Activated CD8-positive, alpha-beta memory T cell treated with anti-CD3 and anti-CD28 coated beads for 36 hours (primary cell): ENCODE data around the gene FLII. TPM values are rescaled to one million over a fixed set of nuclear protein-coding genes. Genes with fewer than 3 reads are reported as not detected.

Experiments used
- CTCF ChIA-PET: fragments of 350-600 bp; sonication (Branson Sonifier 250); formaldehyde crosslinking; loops from one replicate; lab custom pipeline; 2021; ENCODE audit warnings: antibody characterized with exemption; lab: Charles Lee
- POLR2A ChIA-PET: fragments of 350-600 bp; sonication (Branson Sonifier 250); formaldehyde crosslinking; loops from one replicate; lab custom pipeline; 2021; ENCODE audit warnings: antibody characterized with exemption; lab: Charles Lee
- total RNA-seq, 2 experiments: library from RNA; stranded (reverse); gene quantifications; one replicate each; pipeline ENCODE4 v1.2.3, GENCODE V29; 2021

FLII gene
- total RNA-seq, 2 experiments from 2014 or later: 264 to 279 TPM

- POLR2A ChIA-PET: no interaction called here
- CTCF ChIA-PET: interaction anchor here (0.9 kb wide), 1 partner anchor 20 kb away, joined by 3 read pairs; no protein-coding TSS in a partner anchor
These were observed 29.3 kb downstream of the FLII start for GRCh38 chr17:18229254-18229653.

DNA sequence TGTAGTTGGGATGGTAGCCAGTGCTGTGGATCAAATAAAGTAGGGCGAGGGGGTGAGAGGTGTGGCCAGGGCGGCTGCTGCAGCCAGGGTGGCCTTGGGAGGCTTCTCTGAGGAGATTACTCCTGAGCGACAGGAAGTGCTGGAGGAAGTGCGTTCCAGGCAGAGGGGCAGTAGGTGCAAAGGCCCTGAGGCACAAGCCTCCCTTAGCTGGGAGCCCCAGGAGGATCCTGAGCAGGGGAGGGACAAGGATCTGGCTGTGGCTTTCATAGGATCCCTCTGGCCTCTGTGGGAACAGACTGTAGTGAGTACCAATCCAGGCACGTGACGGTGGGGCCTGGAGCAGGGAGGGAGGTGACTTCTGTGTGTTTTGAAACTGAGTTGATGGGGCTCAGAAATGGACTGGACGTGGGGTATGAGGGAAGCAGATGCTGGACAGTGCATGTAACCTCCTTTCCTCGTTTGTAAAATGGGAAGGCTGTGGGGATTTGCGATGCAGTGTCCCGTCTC, 30.3 kb downstream of the FLII start:
- CTCF ChIA-PET: no interaction called here
- POLR2A ChIA-PET: no interaction called here

DNA sequence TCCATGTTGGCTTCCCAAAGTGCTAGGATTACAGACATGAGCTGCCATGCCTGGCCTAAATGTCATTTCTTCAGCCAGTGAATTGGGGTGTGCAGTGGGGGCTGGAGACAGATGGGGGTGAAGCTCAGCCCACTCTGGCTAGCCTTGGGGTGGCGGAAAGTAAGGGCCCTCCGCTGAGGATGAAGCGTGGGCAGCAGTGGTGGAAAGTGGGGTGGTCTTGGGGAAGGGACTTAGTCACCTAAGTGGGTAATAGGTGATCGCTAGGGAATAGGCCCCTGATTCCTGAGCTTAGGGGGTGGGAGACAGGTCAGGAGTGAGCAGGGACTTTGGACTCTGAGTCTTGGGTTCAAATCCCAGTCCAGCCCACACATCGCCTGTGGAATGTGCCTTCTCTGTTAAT, 30.9 kb downstream of the FLII start:
- POLR2A ChIA-PET: no interaction called here
- CTCF ChIA-PET: interaction anchor here (0.6 kb wide), 1 partner anchor 16 kb away, joined by 3 read pairs; no protein-coding TSS in a partner anchor

DNA sequence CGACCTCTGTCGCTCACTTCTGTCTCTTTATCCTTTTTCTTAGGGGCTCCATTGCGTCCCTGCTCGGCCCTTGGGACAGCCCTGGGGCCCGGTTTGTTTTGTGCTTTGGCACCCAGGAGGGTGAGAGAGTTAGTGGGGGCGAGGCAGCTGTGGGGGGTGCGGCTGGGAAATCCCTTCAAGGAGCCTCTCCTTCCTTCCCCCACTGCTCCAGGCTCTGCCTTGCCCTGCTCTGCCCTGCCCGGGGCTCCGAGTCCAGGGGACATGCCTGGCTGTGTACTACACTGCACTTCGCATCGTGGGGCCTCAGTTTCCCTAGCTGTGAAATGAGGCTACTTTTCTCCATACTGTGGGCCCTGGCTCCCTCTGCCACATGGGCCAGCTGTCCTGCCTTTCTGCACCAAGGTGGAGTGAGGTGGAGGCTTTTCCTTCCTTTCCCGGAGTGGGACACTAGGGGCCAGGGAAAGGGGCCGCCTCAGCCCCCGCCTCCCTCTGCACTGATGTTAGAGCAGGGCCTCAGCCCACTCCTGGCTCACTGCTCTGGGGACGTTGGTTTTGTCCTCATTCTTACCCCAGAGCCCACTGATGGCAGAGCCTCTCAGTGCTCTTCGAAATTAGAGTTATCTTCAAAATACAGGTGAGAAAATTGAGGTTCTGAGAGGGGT, 32.1 kb downstream of the FLII start:
- POLR2A ChIA-PET: interaction anchor here (0.9 kb wide), 1 partner anchor 9 kb away, joined by 3 read pairs; no protein-coding TSS in a partner anchor
- CTCF ChIA-PET: no interaction called here

DNA sequence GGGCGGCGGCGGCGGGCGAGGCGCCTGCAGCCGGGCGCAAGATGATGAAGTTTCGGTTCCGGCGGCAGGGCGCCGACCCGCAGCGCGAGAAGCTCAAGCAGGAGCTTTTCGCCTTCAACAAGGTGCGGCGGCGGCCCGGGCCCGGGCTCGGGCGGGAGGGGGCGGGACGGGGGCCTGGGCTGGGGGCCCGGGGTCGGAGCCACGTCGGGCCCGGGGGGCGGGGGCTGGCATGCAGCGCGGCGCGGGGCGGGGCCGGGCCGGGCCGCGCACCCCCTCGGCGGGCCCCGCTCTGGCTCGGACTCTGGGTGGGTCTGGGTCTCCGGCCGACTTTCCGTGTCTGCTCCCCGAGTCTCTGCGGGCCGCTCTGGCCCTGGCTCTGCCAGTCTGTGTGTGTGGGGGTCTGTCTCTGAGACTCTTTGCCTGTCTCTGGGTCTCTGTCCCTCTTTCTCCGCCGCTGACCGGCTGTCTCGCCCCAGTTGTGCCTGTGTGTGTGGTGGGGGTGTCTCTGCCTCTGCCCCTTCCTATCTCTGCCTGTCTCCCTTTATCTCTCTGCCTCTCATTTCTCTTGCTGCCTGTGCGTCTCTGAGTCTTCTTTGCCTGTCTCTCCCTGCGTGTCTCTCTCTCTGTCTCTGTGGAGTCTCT, 32.8 kb downstream of the FLII start:
- CTCF ChIA-PET: no interaction called here
- POLR2A ChIA-PET: interaction anchor here (0.6 to 0.9 kb wide), 3 partner anchors 10 to 135 kb away, joined by 3 to 7 read pairs (median 4); no protein-coding TSS in a partner anchor

GRCh38 chr17:18225121-18225641, 33.4 kb downstream of the FLII start, which contains the start of gene LLGL1:
TSS of gene LLGL1 (plus strand) at chr17:18225635. CDS start at chr17:18225683, 48 bp downstream.
- ChIA-PET CTCF (interaction anchor here (1.5 kb wide), 1 partner anchor 23 kb away, joined by 4 read pairs; no protein-coding TSS in a partner anchor), POLR2A (interaction anchor here (0.6 kb wide), 2 partner anchors 11 to 135 kb away, joined by 4 to 7 read pairs; no protein-coding TSS in a partner anchor)

- ChIA-PET POLR2A (interaction anchor here (0.8 kb wide), 1 partner anchor 41 kb away, joined by 3 read pairs; the partner anchor contains the start of gene ALKBH5), CTCF (interaction anchor here (1.5 kb wide), 1 partner anchor 24 kb away, joined by 4 read pairs; no protein-coding TSS in a partner anchor)
These were observed 34.0 kb downstream of the FLII start for GRCh38 chr17:18224387-18225120.

DNA sequence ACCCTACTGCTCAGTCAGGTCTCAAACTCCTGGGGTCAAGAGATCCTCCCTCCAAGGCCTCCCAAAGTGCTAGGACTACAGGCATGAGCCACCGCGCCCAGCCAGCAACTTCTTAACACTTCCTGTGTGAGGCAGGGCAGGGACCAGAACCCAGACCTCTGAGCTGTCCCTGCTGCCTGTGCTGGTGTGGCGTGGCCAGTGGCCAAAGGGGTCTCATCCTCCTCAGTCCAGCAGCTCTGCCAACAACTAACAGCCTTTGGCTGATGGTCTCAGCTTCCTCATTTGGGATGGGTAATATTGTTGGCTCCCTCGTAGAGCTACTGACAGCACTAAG, 34.5 kb downstream of the FLII start:
- CTCF ChIA-PET: interaction anchor here (1.5 kb wide), 1 partner anchor 24 kb away, joined by 4 read pairs; no protein-coding TSS in a partner anchor

GRCh38 chr17:18218756-18219415, 39.7 kb downstream of the FLII start:
- CTCF ChIA-PET: interaction anchor here (4.7 kb wide), 1 partner anchor 79 kb away, joined by 18 read pairs; no protein-coding TSS in a partner anchor
- POLR2A ChIA-PET: no interaction called here

More for the DNA sequence above, 34.5 kb downstream of the FLII start:
- POLR2A ChIA-PET: interaction anchor here (0.5 to 0.8 kb wide), 2 partner anchors 33 to 40 kb away, joined by 3 read pairs; partner anchors contain the start of gene ALKBH5

- POLR2A ChIA-PET: interaction anchor here (0.6 to 0.7 kb wide), 2 partner anchors 60 to 585 kb away, joined by 3 to 4 read pairs; no protein-coding TSS in a partner anchor
- CTCF ChIA-PET: interaction anchor here (0.6 to 4.7 kb wide), 13 partner anchors 13 to 254 kb away, joined by 3 to 18 read pairs (median 4); no protein-coding TSS in a partner anchor
These were observed 41.0 kb downstream of the FLII start for GRCh38 chr17:18217412-18218015.

DNA sequence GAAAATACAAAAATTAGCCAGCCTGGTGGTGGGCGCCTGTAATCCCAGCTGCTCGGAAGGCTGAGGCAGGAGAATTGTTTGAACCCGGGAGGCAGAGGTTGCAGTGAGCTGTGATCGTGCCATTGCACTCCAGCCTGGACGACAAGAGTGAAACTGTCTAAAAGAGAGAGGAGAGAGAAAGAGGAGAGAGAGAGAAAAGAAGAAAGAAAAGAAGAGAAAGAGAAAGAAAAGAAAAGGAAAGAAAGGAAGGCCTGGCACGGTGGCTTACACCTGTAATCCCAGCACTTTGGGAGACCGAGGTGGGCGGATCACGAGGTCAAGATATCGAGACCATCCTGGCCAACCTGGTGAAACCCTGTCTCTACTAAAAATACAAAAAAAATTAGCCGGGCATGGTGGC, 41.6 kb downstream of the FLII start:
- CTCF ChIA-PET: interaction anchor here (0.7 to 4.7 kb wide), 9 partner anchors 12 to 108 kb away, joined by 3 to 18 read pairs (median 4); no protein-coding TSS in a partner anchor
- POLR2A ChIA-PET: interaction anchor here (0.7 kb wide), 1 partner anchor 61 kb away, joined by 4 read pairs; no protein-coding TSS in a partner anchor

GRCh38 chr17:18213666-18214270, 44.8 kb downstream of the FLII start:
- CTCF ChIA-PET: interaction anchor here (1.2 to 1.3 kb wide), 2 partner anchors 26 to 29 kb away, joined by 3 read pairs; no protein-coding TSS in a partner anchor
- POLR2A ChIA-PET: interaction anchor here (0.6 kb wide), 1 partner anchor 12 kb away, joined by 7 read pairs; the partner anchor contains the start of gene LLGL1

DNA sequence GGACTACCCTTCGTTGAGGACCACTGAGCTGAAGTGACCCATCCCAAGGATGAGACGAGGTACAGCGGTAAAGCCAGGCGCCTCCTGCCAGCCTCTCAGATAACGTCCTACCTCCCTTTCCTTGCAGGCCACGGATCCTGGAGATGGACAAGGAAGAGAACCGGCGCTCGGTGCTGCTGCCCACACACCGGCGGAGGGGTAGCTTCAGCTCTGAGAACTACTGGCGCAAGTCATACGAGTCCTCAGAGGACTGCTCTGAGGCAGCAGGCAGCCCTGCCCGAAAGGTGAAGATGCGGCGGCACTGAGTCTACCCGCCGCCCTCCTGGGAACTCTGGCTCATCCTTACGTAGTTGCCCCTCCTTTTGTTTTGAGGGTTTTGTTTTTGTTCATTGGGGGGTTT, 50.4 kb downstream of the FLII start:
- POLR2A ChIA-PET: no interaction called here
- CTCF ChIA-PET: no interaction called here

DNA sequence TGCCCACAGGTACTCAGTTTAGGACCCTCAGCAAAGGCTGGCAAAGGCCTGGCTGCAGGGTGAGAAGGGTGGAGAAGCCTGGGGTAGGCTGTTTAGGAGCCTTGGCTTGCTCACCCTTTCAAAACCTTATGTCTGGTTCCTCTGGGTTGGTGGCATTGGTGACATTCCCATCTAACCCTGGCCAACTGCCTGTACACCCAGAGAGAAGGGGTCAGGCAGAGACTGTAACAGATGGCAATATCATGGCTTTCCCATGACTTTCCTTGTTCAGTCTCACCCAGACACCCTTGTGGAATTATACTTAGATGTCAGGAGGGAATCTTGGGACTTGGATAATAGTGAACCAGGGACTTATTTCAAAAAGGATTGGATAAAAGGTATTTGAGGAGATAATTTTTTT, 51.6 kb downstream of the FLII start:
- POLR2A ChIA-PET: no interaction called here
- CTCF ChIA-PET: interaction anchor here (1.2 kb wide), 1 partner anchor 14 kb away, joined by 4 read pairs; no protein-coding TSS in a partner anchor

- POLR2A ChIA-PET: no interaction called here
- CTCF ChIA-PET: interaction anchor here (1.2 kb wide), 1 partner anchor 15 kb away, joined by 4 read pairs; no protein-coding TSS in a partner anchor
These were observed 52.7 kb downstream of the FLII start for GRCh38 chr17:18205861-18206260.

GRCh38 chr17:18203308-18203707, 55.2 kb downstream of the FLII start:
- POLR2A ChIA-PET: no interaction called here

DNA sequence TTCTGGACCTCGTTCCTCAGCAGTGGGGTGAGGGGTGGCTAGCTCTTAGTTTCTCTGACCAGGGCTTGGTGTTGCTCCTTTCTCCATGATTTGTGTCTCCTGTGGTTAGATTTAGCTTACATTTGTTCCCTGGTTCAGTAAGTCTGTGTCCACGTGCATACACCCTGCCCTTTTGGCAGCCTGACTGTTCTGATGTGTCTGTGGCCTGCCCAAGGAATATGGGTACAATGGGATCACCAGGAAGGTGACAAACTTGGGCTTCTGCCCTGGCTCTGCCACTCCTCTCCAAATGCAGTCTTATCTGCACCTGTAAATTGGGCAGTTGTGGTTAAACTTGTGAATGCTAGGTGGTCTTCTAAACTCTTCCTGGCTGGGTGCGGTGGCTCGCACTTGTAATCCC, 57.4 kb downstream of the FLII start:
- POLR2A ChIA-PET: no interaction called here
- CTCF ChIA-PET: interaction anchor here (1.2 to 2.6 kb wide), 3 partner anchors 9 to 60 kb away, joined by 3 to 6 read pairs (median 3); no protein-coding TSS in a partner anchor

More at GRCh38 chr17:18203308-18203707, 55.2 kb downstream of the FLII start:
- CTCF ChIA-PET: interaction anchor here (1.0 kb wide), 1 partner anchor 17 kb away, joined by 3 read pairs; no protein-coding TSS in a partner anchor
